HFFc6 (cell line): ENCODE measurements around the gene CD244. TPM values are rescaled to one million over a fixed set of nuclear protein-coding genes. Genes with fewer than 3 reads are reported as not detected.
A peak's percentile ranks its signal among the peaks of the same experiment; 100 is the strongest.

Experiments used
- DNase-seq: peaks from one replicate; pipeline ENCODE4 v3.0.0-alpha.2; 2018
- H3K27ac Mint-ChIP-seq: 2 replicates; pipeline ENCODE4 v1.8.0; 2020; ENCODE audit warnings: mild to moderate bottlenecking, mixed read lengths
- H3K27me3 Mint-ChIP-seq: 2 replicates; pipeline ENCODE4 v1.8.0; 2021; ENCODE audit warnings: mild to moderate bottlenecking, moderate library complexity, mixed read lengths; ENCODE audit not compliant: insufficient read depth
- H3K36me3 Mint-ChIP-seq: 2 replicates; pipeline ENCODE4 v1.8.0; 2021; ENCODE audit warnings: low read depth, mixed read lengths
- H3K4me1 Mint-ChIP-seq: 2 replicates; pipeline ENCODE4 v1.8.0; 2020; ENCODE audit warnings: low read depth, mixed read lengths
- H3K4me3 Mint-ChIP-seq: 2 replicates; pipeline ENCODE4 v1.8.0; 2020; ENCODE audit warnings: mild to moderate bottlenecking, moderate library complexity, mixed read lengths
- H3K9me3 Mint-ChIP-seq: 2 replicates; pipeline ENCODE4 v1.8.0; 2020; ENCODE audit warnings: mild to moderate bottlenecking, mixed read lengths
- CTCF ChIP-seq: fragments of 200-600 bp; sonication (generic); IDR thresholded peaks from 2 replicates; pipeline ENCODE4 v1.5.0; 2021; ENCODE audit warnings: antibody characterized with exemption, mild to moderate bottlenecking
- total RNA-seq, 6 experiments: library from RNA; stranded (reverse); fragmentation: NEBNext Ultra II Directional; extraction: Animal tissue kit (Norgen Biotek cat#: 25700); gene quantifications; 2 replicates in 1 of 6; 3 replicates in 5 of 6; pipeline ENCODE4 v1.2.3, GENCODE V29; 2021

CD244 gene
- total RNA-seq, 6 experiments from 2014 or later = not detected

GRCh38 chr1:160888926-160889325 is 26.2 kb upstream of the CD244 start:
- Mint-ChIP-seq H3K36me3 (no peaks in the 10 kb centered on the region), H3K9me3 (no peaks in the 10 kb centered on the region; the same call in 1 of the 2 replicates), H3K4me3 (no peak overlapping the region), H3K27me3 (peaks cover 3% of the 10 kb centered on the region; the same call in 1 of the 2 replicates), H3K4me1 (no peaks in the 10 kb centered on the region), H3K27ac (no peak overlapping the region)
- no peak for DNase-seq
- no peak for TF ChIP-seq CTCF

GRCh38 chr1:160887071-160887470 is 24.4 kb upstream of the CD244 start:
- Mint-ChIP-seq H3K4me3 (no peak overlapping the region), H3K27me3 (peaks cover under 1% of the 10 kb centered on the region), H3K27ac (no peak overlapping the region), H3K36me3 (no peaks in the 10 kb centered on the region), H3K9me3 (no peaks in the 10 kb centered on the region), H3K4me1 (no peaks in the 10 kb centered on the region)
- no peak for DNase-seq
- no peak for TF ChIP-seq CTCF

- H3K27ac Mint-ChIP-seq = no peak within 1 kb of the TSS
- no peak within 1 kb of the TSS for H3K4me3 Mint-ChIP-seq
- peaks cover 5% of the 10 kb centered on the region for H3K27me3 Mint-ChIP-seq
- DNase-seq = no peak
- no peak; the same call in 1 of the 2 replicates for TF ChIP-seq CTCF
- H3K4me1 Mint-ChIP-seq = no peaks in the 10 kb centered on the region
- no peaks in the 10 kb centered on the region for H3K9me3 Mint-ChIP-seq
- H3K36me3 Mint-ChIP-seq = no peaks in the 10 kb centered on the region
These were observed 22.4 kb upstream of the CD244 start, which contains the start of gene ITLN1 for GRCh38 chr1:160885042-160885441. Gene ITLN1, minus strand, starts transcription at chr1:160885180. Its CDS starts 303 bp downstream, at chr1:160884877.

GRCh38 chr1:160884579-160884978 is 21.9 kb upstream of the CD244 start:
- H3K27me3 Mint-ChIP-seq = peaks cover 5% of the 10 kb centered on the region
- TF ChIP-seq CTCF = peak; percentile 76
- no peaks in the 10 kb centered on the region for H3K4me1 Mint-ChIP-seq
- no peaks in the 10 kb centered on the region for H3K36me3 Mint-ChIP-seq
- H3K4me3 Mint-ChIP-seq = no peak overlapping the region
- peak; percentile 14 for DNase-seq
- no peaks in the 10 kb centered on the region for H3K9me3 Mint-ChIP-seq
- no peak overlapping the region for H3K27ac Mint-ChIP-seq

GRCh38 chr1:160883581-160884513 is 21.2 kb upstream of the CD244 start:
- no peak overlapping the region for H3K27ac Mint-ChIP-seq
- no peaks in the 10 kb centered on the region for H3K9me3 Mint-ChIP-seq
- no peaks in the 10 kb centered on the region for H3K4me1 Mint-ChIP-seq
- no peak overlapping the region for H3K4me3 Mint-ChIP-seq
- no peaks in the 10 kb centered on the region for H3K36me3 Mint-ChIP-seq
- peaks cover 5% of the 10 kb centered on the region for H3K27me3 Mint-ChIP-seq
- TF ChIP-seq CTCF = no peak
- no peak for DNase-seq
